Coronary artery (tissue), 2 donors: Measurements from ENCODE around the gene CCT7.

Source experiments
- DNase-seq: peaks from one replicate; pipeline ENCODE4 v3.0.0-alpha.2; 2017; ENCODE audit warnings: low spot score
- H3K27ac ChIP-seq, 2 donors: fragments of 200-600 bp; sonication (generic); one replicate each; pipeline ENCODE4 v1.5.1; 2016 to 2019
- H3K4me3 ChIP-seq: fragments of 200-600 bp; sonication (generic); 2 replicates; pipeline ENCODE4 v1.5.1; 2016; ENCODE audit warnings: mild to moderate bottlenecking, moderate library complexity
- CTCF ChIP-seq: fragments of 200-600 bp; sonication (generic); IDR thresholded peaks from one replicate; pipeline ENCODE4 v1.5.1; 2019; ENCODE audit warnings: antibody characterized with exemption

The CCT7 gene

GRCh38 chr2:73295751-73296400 is 61.8 kb downstream of the CCT7 start:
- no peak for TF ChIP-seq CTCF
- no peak overlapping the region for H3K4me3 ChIP-seq
- H3K27ac ChIP-seq: no peak overlapping the region
- no peak for DNase-seq

DNA sequence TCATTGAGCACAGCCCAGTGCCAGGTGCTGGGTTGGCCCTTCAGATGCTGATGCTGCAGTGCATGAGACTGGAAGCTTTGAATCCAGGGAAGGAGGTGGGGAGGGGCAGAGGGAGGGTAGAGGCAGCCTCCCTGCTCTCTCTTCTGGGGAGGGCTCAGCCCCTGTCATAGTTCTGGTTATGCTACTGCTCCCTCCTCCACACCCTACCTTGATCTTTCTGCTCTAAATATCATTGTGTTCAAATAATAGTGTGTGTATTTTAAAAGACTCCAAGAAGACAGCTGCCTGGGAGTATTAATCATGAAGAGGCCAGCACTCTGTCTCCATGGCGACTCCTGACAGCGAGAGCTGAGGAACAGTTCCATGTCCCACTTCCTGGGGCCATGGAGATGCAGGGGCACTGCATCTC is 63.0 kb downstream of the CCT7 start:
- TF ChIP-seq CTCF: no peak
- Histone ChIP-seq H3K27ac (no peak overlapping the region), H3K4me3 (no peak overlapping the region)
- DNase-seq: no peak

DNA sequence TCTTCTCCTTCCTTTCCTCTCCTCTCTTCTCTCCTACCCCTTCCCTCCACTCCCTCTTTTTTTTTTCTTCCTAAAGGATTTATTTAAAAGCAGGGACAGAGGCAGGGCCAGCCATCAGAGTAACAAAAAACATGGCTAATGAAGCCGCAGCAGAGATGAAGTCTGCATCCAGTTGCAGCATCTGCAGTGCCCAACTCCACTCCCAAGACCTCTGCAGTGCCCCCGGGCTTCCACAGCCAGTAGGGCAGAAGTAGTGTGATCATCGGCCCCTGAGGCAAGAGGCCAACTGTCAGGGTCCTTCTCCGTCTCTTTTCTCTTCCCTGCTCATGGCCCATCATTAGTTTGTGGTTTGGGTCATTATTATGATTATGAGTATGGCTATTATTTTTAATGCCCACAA is 63.5 kb downstream of the CCT7 start:
- TF ChIP-seq CTCF: no peak
- H3K4me3 ChIP-seq: no peak overlapping the region

GRCh38 chr2:73300926-73301325 is 66.8 kb downstream of the CCT7 start:
- TF ChIP-seq CTCF: no peak
- Histone ChIP-seq H3K4me3 (no peak overlapping the region), H3K27ac (no peak overlapping the region)
- no peak for DNase-seq

More for the DNA sequence above, 63.5 kb downstream of the CCT7 start:
- DNase-seq: no peak
- H3K27ac ChIP-seq: no peak overlapping the region

- no peak overlapping the region for H3K27ac ChIP-seq
- no peak overlapping the region for H3K4me3 ChIP-seq
- TF ChIP-seq CTCF: no peak
- DNase-seq: no peak
These were observed 67.5 kb downstream of the CCT7 start for GRCh38 chr2:73301636-73302035.
